Vagina (tissue), 2 donors: Measurements from ENCODE around the gene NANOS3. TPM values are rescaled to one million over a fixed set of nuclear protein-coding genes. Genes with fewer than 3 reads are reported as not detected.
"Not testable (repeated sequence)": the region's sequence is repeated elsewhere in the genome, so short reads cannot be mapped to it uniquely, and the experiment has no call there.

Source experiments
- DNase-seq, 2 donors: peaks; one replicate each; pipeline ENCODE4 v3.0.0-alpha.2; 2017; ENCODE audit errors: extremely low spot score in 2 of 2
- H3K27ac ChIP-seq: fragments of 200-600 bp; sonication (generic); one replicate; pipeline ENCODE4 v1.5.1; 2019
- H3K27me3 ChIP-seq: fragments of 200-600 bp; sonication (generic); one replicate; pipeline ENCODE4 v1.5.1; 2019
- H3K36me3 ChIP-seq, 2 donors: fragments of 200-600 bp; sonication (generic); one replicate each; pipeline ENCODE4 v1.5.1; 2017 to 2019
- H3K4me1 ChIP-seq: fragments of 200-600 bp; sonication (generic); one replicate; pipeline ENCODE4 v1.5.1; 2019
- H3K4me3 ChIP-seq, 2 donors: fragments of 200-600 bp; sonication (generic); 1 replicate in 1 of 2; 2 replicates in 1 of 2; pipeline ENCODE4 v1.5.1; 2016 to 2019
- H3K9me3 ChIP-seq: fragments of 200-600 bp; sonication (generic); one replicate; pipeline ENCODE4 v1.5.1; 2019
- CTCF ChIP-seq, 3 experiments: fragments of 450-650 bp in 2 of 3; fragments of 200-600 bp in 1 of 3; sonication (generic) in 1 of 3; IDR thresholded peaks; one replicate each; pipeline ENCODE4 v1.5.1; 2017 to 2019; ENCODE audit warnings: antibody characterized with exemption in 3 of 3, mild to moderate bottlenecking in 2 of 3, moderate library complexity in 2 of 3
- POLR2A ChIP-seq, 2 donors: fragments of 450-650 bp; IDR thresholded peaks; one replicate each; pipeline ENCODE4 v1.6.1; 2017; ENCODE audit warnings: antibody characterized with exemption in 2 of 2, mild to moderate bottlenecking in 2 of 2, moderate library complexity in 2 of 2
- POLR2AphosphoS5 ChIP-seq, 2 donors: sonication (generic); formaldehyde crosslinking; IDR thresholded peaks; one replicate each; pipeline ENCODE4 v1.9.0; 2017; ENCODE audit warnings: antibody characterized with exemption in 2 of 2, mild to moderate bottlenecking in 2 of 2, low read depth in 1 of 2; ENCODE audit not compliant: insufficient read depth in 1 of 2
- intact Hi-C: fragments of 100-400 bp; cut with DNase I; formaldehyde crosslinking; loops from one replicate; pipeline ENCODE4 v1.15.1; 2023
- total RNA-seq: library from RNA; depleted of rRNA; stranded (reverse); fragments of >200 nt; gene quantifications from one replicate; pipeline ENCODE4 v1.2.3, GENCODE V29; 2016

Gene NANOS3
- total RNA-seq, 1 donor from 2014 or later = not detected

- intact Hi-C loops = no loop called here
- Histone ChIP-seq H3K27ac (no peak overlapping the region), H3K36me3 (peaks cover 0 to 75% of the 10 kb centered on the region in 2 donors), H3K4me1 (no peaks in the 10 kb centered on the region), H3K27me3 (no peaks in the 10 kb centered on the region), H3K9me3 (no peaks in the 10 kb centered on the region), H3K4me3 (no peak overlapping the region)
- no peak for DNase-seq
- TF ChIP-seq POLR2A (IDR thresholded peaks at IDR 0.05) = no peak
- TF ChIP-seq POLR2AphosphoS5 (IDR thresholded peaks at IDR 0.05; ENCODE audit: insufficient read depth in 1 of 2, low read depth in 1 of 2) = no peak
- no peak for TF ChIP-seq CTCF (IDR thresholded peaks at IDR 0.05)
Observed at GRCh38 chr19:13920940-13921747, 44.2 kb downstream of the NANOS3 start.

GRCh38 chr19:13922118-13922517 lies 45.2 kb downstream of the NANOS3 start:
- H3K9me3 ChIP-seq, H3K27ac ChIP-seq, H3K4me1 ChIP-seq, H3K4me3 ChIP-seq, intact Hi-C loops, DNase-seq, H3K27me3 ChIP-seq: not testable (repeated sequence)
- H3K36me3 ChIP-seq = peaks cover 0 to 78% of the 10 kb centered on the region in 2 donors

GRCh38 chr19:13923194-13923987 lies 46.5 kb downstream of the NANOS3 start:
- Histone ChIP-seq H3K27ac (no peak overlapping the region), H3K9me3 (no peaks in the 10 kb centered on the region), H3K27me3 (no peaks in the 10 kb centered on the region), H3K4me1 (no peaks in the 10 kb centered on the region), H3K36me3 (peaks cover 0 to 87% of the 10 kb centered on the region in 2 donors), H3K4me3 (no peak overlapping the region)
- no peak for DNase-seq
- no peak for TF ChIP-seq POLR2AphosphoS5 (IDR thresholded peaks at IDR 0.05; ENCODE audit: insufficient read depth in 1 of 2, low read depth in 1 of 2)
- TF ChIP-seq POLR2A (IDR thresholded peaks at IDR 0.05) = no peak
- TF ChIP-seq CTCF (IDR thresholded peaks at IDR 0.05) = no peak
- intact Hi-C loops = no loop called here

- H3K27me3 ChIP-seq = no peaks in the 10 kb centered on the region
- no peak overlapping the region for H3K27ac ChIP-seq
- no peak for DNase-seq
- H3K4me1 ChIP-seq = no peaks in the 10 kb centered on the region
- H3K36me3 ChIP-seq = peaks cover 0 to 67% of the 10 kb centered on the region in 2 donors
- H3K4me3 ChIP-seq = no peak overlapping the region
- no peaks in the 10 kb centered on the region for H3K9me3 ChIP-seq
- intact Hi-C loops = no loop called here
- TF ChIP-seq CTCF (IDR thresholded peaks at IDR 0.05) = no peak
- no peak for TF ChIP-seq POLR2AphosphoS5 (IDR thresholded peaks at IDR 0.05; ENCODE audit: insufficient read depth in 1 of 2, low read depth in 1 of 2)
- no peak for TF ChIP-seq POLR2A (IDR thresholded peaks at IDR 0.05)
Observed at GRCh38 chr19:13926010-13926409, 49.1 kb downstream of the NANOS3 start.

- DNase-seq = no peak
- H3K9me3 ChIP-seq = no peaks in the 10 kb centered on the region
- no peak for TF ChIP-seq CTCF (IDR thresholded peaks at IDR 0.05)
- TF ChIP-seq POLR2A (IDR thresholded peaks at IDR 0.05) = no peak
- no peak for TF ChIP-seq POLR2AphosphoS5 (IDR thresholded peaks at IDR 0.05; ENCODE audit: insufficient read depth in 1 of 2, low read depth in 1 of 2)
- no peak overlapping the region for H3K27ac ChIP-seq
- no peaks in the 10 kb centered on the region for H3K27me3 ChIP-seq
- H3K4me1 ChIP-seq = no peaks in the 10 kb centered on the region
- intact Hi-C loops = no loop called here
- no peak overlapping the region for H3K4me3 ChIP-seq
- peaks cover 0 to 63% of the 10 kb centered on the region in 2 donors for H3K36me3 ChIP-seq
Observed at GRCh38 chr19:13926715-13927114, 49.8 kb downstream of the NANOS3 start.
